Keratinocyte (primary cell): Measurements from ENCODE around the gene DSCAM.

Source experiments
- CTCF ChIP-seq, 3 experiments: IDR thresholded peaks in 1 of 3; conservative IDR thresholded peaks in 1 of 3; optimal IDR thresholded peaks in 1 of 3; 2 replicates in 2 of 3; 3 replicates in 1 of 3; pipeline versions ENCODE3 to v1.5.1; 2011; ENCODE audit warnings: low read length in 3 of 3, mild to moderate bottlenecking in 3 of 3, moderate library complexity in 2 of 3, control low read depth in 1 of 3, inconsistent platforms in 1 of 3; ENCODE audit not compliant: insufficient read depth in 2 of 3; ENCODE audit errors: extremely low read depth in 1 of 3
- EZH2 ChIP-seq: IDR thresholded peaks from one replicate; pipeline ENCODE4 v1.6.1; 2012; ENCODE audit warnings: inconsistent platforms, mild to moderate bottlenecking, low read length, moderate library complexity

DNA sequence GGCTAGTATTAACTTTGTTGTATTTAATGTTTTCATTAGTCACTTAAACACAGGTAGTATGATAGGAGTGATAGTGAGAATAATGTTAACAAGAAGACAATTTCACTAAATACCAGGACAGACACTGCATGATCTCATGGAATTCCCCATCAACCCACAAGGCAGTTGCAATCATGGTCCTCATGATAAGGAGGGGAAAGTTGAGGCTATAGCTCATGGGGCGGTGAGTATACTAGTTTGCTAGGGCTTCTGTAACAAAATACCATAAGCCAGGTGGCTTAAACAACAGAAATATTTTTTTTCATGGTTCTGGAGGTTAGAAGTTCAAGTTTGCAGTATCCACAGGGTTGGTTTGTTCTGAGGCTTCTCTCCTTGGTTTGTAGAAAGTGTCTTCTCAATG lies 115.8 kb downstream of the DSCAM start:
- TF ChIP-seq EZH2 (no peak), CTCF (optimal IDR thresholded peaks at IDR 0.05 in 1 of 3, IDR thresholded peaks at IDR 0.05 in 1 of 3, conservative IDR thresholded peaks at IDR 0.05 in 1 of 3; ENCODE audit: extremely low read depth in 1 of 3, insufficient read depth in 2 of 3, low read length in 3 of 3) (no peak)
